Sigmoid colon (tissue), 7 donors: ENCODE data around the gene USP1. TPM values are rescaled to one million over a fixed set of nuclear protein-coding genes. Genes with fewer than 3 reads are reported as not detected.

ENCODE experiments used
- DNase-seq: peaks from one replicate; pipeline ENCODE4 v3.0.0-alpha.2; 2019
- H3K27ac ChIP-seq, 4 donors: fragments of 200-600 bp; sonication (generic); one replicate each; pipeline ENCODE4 v1.5.1; 2016 to 2019; ENCODE audit warnings: mild to moderate bottlenecking in 1 of 4
- H3K27me3 ChIP-seq, 3 donors: fragments of 200-600 bp; sonication (generic); one replicate each; pipeline ENCODE4 v1.5.1; 2019; ENCODE audit warnings: mild to moderate bottlenecking in 1 of 3
- H3K36me3 ChIP-seq, 4 donors: fragments of 200-600 bp; sonication (generic); one replicate each; pipeline ENCODE4 v1.5.1; 2016 to 2019
- H3K4me1 ChIP-seq, 4 donors: fragments of 200-600 bp; sonication (generic); one replicate each; pipeline ENCODE4 v1.5.1; 2017 to 2019
- H3K4me3 ChIP-seq, 4 donors: fragments of 200-600 bp; sonication (generic); one replicate each; pipeline ENCODE4 v1.5.1; 2017 to 2019; ENCODE audit warnings: mild to moderate bottlenecking in 2 of 4, moderate library complexity in 1 of 4
- H3K9me3 ChIP-seq, 4 donors: fragments of 200-600 bp in 3 of 4; sonication (generic) in 3 of 4; one replicate each; pipeline versions ENCODE4 v1.5.1 to v1.6.1; 2013 to 2019
- CTCF ChIP-seq, 4 experiments: fragments of 450-650 bp in 3 of 4; fragments of 200-600 bp in 1 of 4; IDR thresholded peaks; one replicate each; pipeline ENCODE4 v1.5.1; 2016 to 2019; ENCODE audit warnings: antibody characterized with exemption in 4 of 4, mild to moderate bottlenecking in 3 of 4, moderate library complexity in 2 of 4
- EP300 ChIP-seq, 4 donors: sonication (generic); formaldehyde crosslinking; IDR thresholded peaks; one replicate each; pipeline ENCODE4 v1.6.1; 2017; ENCODE audit warnings: antibody characterized with exemption in 4 of 4
- POLR2A ChIP-seq, 2 donors: fragments of 450-650 bp; IDR thresholded peaks; one replicate each; pipeline ENCODE4 v1.6.1; 2016; ENCODE audit warnings: antibody characterized with exemption in 2 of 2, mild to moderate bottlenecking in 2 of 2, moderate library complexity in 2 of 2
- POLR2AphosphoS5 ChIP-seq, 4 donors: sonication (generic); formaldehyde crosslinking; IDR thresholded peaks; one replicate each; pipeline ENCODE4 v1.6.1; 2017; ENCODE audit warnings: antibody characterized with exemption in 4 of 4
- WGBS, 2 donors: extraction: QIAGEN DNeasy Blood & Tissue Kit; methylation state at CpG; one replicate each; pipeline ENCODE4 v1.1.7; 2013; 5-methylcytosine and 5-hydroxymethylcytosine counted together
- intact Hi-C: fragments of 100-400 bp; cut with DNase I; formaldehyde crosslinking; loops from one replicate; pipeline ENCODE4 v1.15.1; 2023
- polyA plus RNA-seq, 3 donors: library from polyadenylated mRNA; stranded (reverse); fragments of 200-250 nt; gene quantifications; one replicate each; pipeline ENCODE4 v1.2.3, GENCODE V29; 2013
- total RNA-seq, 4 donors: library from RNA; depleted of rRNA; stranded (reverse); fragments of >200 nt; gene quantifications; one replicate each; pipeline ENCODE4 v1.1.0, GENCODE V29; 2016
- donor health status: healthy with polysubstance abuse.
- donor health status: Bipolar disorder and iron deficiency.
- donor health status: healthy.

The USP1 gene
- total and polyA plus RNA-seq, 7 donors, result 14.4 to 35.7 (median 20.5) TPM

DNA sequence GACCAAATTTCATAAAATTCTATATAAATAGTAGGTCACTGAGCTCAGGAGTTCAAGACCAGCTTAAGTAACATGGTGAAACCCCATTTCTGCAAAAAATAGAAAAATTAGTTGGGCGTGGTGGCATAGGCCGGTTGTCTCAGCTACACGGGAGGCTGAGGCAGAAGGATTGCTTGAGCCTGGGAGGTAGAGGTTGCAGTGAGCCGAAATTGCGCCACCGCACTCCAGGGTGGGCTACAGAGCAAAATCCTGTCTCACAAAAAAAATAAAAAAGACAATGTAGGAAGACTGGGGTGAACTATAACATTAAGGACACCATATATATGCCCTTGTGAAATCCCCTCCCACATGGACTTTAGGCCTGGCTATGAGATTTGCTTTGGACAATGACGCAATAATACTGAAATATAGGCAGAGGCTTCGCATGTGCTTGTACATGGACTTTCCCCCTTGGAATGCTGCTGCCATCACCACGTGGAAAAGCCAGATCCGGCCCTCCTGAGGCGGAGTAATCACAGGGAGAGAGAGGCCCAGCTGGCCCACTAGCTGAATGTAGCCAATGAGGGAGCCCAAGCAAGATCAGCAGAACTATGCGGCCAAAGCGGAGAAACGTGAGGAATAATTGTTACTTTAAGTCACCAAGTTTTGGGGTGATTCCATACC lies 13.1 kb upstream of the USP1 start:
- intact Hi-C loops, result no loop called here
- Histone ChIP-seq H3K4me1 (no peaks in the 10 kb centered on the region), H3K9me3 (no peaks in the 10 kb centered on the region), H3K27me3 (no peaks in the 10 kb centered on the region), H3K4me3 (no peak overlapping the region), H3K27ac (no peak overlapping the region), H3K36me3 (no peaks in the 10 kb centered on the region)
- TF ChIP-seq CTCF (IDR thresholded peaks at IDR 0.05) (no peak), EP300 (IDR thresholded peaks at IDR 0.05) (no peak), POLR2A (IDR thresholded peaks at IDR 0.05) (no peak), POLR2AphosphoS5 (IDR thresholded peaks at IDR 0.05) (no peak)
- 79 to 93% methylated on average over 14 of the region's 14 CpGs for WGBS, 2 donors
- no peak for DNase-seq

DNA sequence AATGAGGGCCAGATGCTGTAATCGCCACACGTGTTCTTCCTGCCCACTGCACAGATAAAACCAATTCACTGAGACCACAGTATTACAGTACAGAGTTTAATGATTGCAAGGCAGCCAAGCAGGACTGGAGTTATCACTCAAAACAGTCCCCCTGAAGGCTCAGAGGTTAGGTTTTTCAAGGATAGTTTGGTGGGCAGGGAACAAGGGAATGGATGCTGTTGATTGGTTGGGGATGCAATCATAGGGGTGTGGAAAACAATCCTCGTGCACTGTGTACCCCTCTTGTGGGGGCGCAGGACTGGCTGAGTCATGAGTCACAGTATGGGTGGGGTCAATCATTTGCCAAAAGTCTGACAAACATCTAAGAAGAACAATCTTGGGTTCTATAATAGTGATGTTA lies 12.4 kb upstream of the USP1 start:
- Histone ChIP-seq H3K36me3 (no peaks in the 10 kb centered on the region), H3K27me3 (no peaks in the 10 kb centered on the region), H3K4me3 (no peak overlapping the region), H3K27ac (no peak overlapping the region), H3K4me1 (no peaks in the 10 kb centered on the region), H3K9me3 (no peaks in the 10 kb centered on the region)
- WGBS, 2 donors, result 62 to 77% methylated on average over 4 of the region's 4 CpGs
- DNase-seq, result no peak
- no peak for TF ChIP-seq POLR2A (IDR thresholded peaks at IDR 0.05)
- no peak for TF ChIP-seq EP300 (IDR thresholded peaks at IDR 0.05)
- no peak for TF ChIP-seq CTCF (IDR thresholded peaks at IDR 0.05)
- intact Hi-C loops, result no loop called here

DNA sequence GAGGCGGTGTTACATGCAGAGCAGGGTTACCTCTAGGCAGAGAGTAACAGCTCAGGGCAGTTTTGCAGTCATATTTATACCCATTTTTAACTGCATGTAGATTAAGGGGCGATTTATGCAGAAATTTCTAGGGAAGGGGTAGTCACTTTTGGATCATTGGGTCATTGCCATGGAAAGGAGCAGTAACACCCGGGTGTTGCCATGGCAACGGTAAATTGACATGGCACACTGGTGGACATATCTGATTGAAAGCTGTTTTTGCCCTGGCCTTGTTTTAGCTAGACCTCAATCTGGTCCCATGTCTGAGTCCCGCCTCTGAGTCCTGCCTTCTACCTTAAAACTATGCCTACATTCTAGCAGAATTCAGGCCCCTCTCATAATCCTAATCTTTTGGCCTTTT lies 11.8 kb upstream of the USP1 start:
- H3K9me3 ChIP-seq, result no peaks in the 10 kb centered on the region
- H3K27me3 ChIP-seq, result no peaks in the 10 kb centered on the region
- H3K27ac ChIP-seq, result no peak overlapping the region
- H3K4me1 ChIP-seq, result no peaks in the 10 kb centered on the region
- 79 to 89% methylated on average over 5 of the region's 5 CpGs for WGBS, 2 donors
- intact Hi-C loops, result no loop called here
- H3K4me3 ChIP-seq, result no peak overlapping the region
- no peaks in the 10 kb centered on the region for H3K36me3 ChIP-seq
- DNase-seq, result no peak
- TF ChIP-seq POLR2AphosphoS5 (IDR thresholded peaks at IDR 0.05) (no peak), CTCF (IDR thresholded peaks at IDR 0.05) (no peak), POLR2A (IDR thresholded peaks at IDR 0.05) (no peak)

DNA sequence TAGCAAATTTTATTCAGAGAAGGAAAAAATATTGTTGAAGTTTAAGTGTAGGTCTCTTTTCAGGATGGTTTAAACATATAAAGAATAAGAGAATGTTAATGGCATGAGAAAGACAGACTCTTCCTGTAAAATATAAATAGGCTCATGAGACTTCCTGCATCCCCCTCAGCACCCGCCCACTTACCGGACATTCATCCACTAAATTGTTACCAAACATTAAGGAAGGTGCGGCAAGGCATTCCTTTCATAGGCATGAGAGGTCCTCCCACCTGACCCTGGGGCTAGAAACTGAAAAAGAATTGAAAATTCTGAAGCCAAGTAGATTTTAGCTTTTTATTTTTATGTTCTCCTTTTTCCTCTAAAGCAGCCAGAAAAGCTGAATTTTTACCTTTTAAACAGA lies 10.6 kb upstream of the USP1 start:
- WGBS, 2 donors, result 31 to 54% methylated on average over 3 of the region's 3 CpGs
- no peak for TF ChIP-seq POLR2AphosphoS5 (IDR thresholded peaks at IDR 0.05)
- no peak for TF ChIP-seq CTCF (IDR thresholded peaks at IDR 0.05)
- no peak for TF ChIP-seq POLR2A (IDR thresholded peaks at IDR 0.05)
- no peak for TF ChIP-seq EP300 (IDR thresholded peaks at IDR 0.05)
- intact Hi-C loops, result no loop called here
- Histone ChIP-seq H3K27me3 (no peaks in the 10 kb centered on the region), H3K9me3 (no peaks in the 10 kb centered on the region), H3K4me1 (no peaks in the 10 kb centered on the region), H3K4me3 (no peak overlapping the region), H3K36me3 (no peaks in the 10 kb centered on the region), H3K27ac (no peak overlapping the region)
- DNase-seq, result no peak

- TF ChIP-seq POLR2AphosphoS5 (IDR thresholded peaks at IDR 0.05), result no peak
- no peak for TF ChIP-seq POLR2A (IDR thresholded peaks at IDR 0.05)
- TF ChIP-seq CTCF (IDR thresholded peaks at IDR 0.05), result no peak
- TF ChIP-seq EP300 (IDR thresholded peaks at IDR 0.05), result no peak
- intact Hi-C loops, result no loop called here
- Histone ChIP-seq H3K4me3 (no peak overlapping the region), H3K27me3 (no peaks in the 10 kb centered on the region), H3K9me3 (no peaks in the 10 kb centered on the region), H3K27ac (no peak overlapping the region), H3K36me3 (no peaks in the 10 kb centered on the region), H3K4me1 (no peaks in the 10 kb centered on the region)
- 95 to 97% methylated on average over 1 of the region's 1 CpG for WGBS, 2 donors
- DNase-seq, result no peak
These were observed 10.1 kb upstream of the USP1 start for GRCh38 chr1:62426794-62427193.
